Heart left ventricle (tissue), 16 donors: ENCODE results near the gene HSD17B1. TPM values are rescaled to one million over a fixed set of nuclear protein-coding genes. Genes with fewer than 3 reads are reported as not detected.
"Not testable (repeated sequence)": the region's sequence is repeated elsewhere in the genome, so short reads cannot be mapped to it uniquely, and the experiment has no call there.

Experiments
- ATAC-seq, 4 donors: fragments of 200-7000 bp; cut with Tn5 transposase; one replicate each; pipeline ENCODE4 v1.9.1; 2020 to 2022; ENCODE audit warnings: moderate library complexity in 4 of 4, mild to moderate bottlenecking in 3 of 4, moderate number of reproducible peaks in 1 of 4
- DNase-seq, 5 donors: peaks; one replicate each; pipeline ENCODE4 v3.0.0-alpha.2; 2020
- H3K27ac ChIP-seq, 12 donors: fragments of 200-600 bp; sonication (generic) in 4 of 12; one replicate each; pipeline versions ENCODE4 v1.5.0 to v1.8.0; 2016 to 2022; ENCODE audit warnings: mild to moderate bottlenecking in 2 of 12
- H3K27me3 ChIP-seq, 9 donors: fragments of 200-600 bp; sonication (generic) in 2 of 9; one replicate each; pipeline versions ENCODE4 v1.5.1 to v1.8.0; 2016 to 2022; ENCODE audit warnings: mild to moderate bottlenecking in 3 of 9
- H3K36me3 ChIP-seq, 9 donors: fragments of 200-600 bp; sonication (generic) in 2 of 9; one replicate each; pipeline versions ENCODE4 v1.5.0 to v1.8.0; 2018 to 2022; ENCODE audit warnings: mild to moderate bottlenecking in 2 of 9
- H3K4me1 ChIP-seq, 12 donors: fragments of 200-600 bp; sonication (generic) in 4 of 12; one replicate each; pipeline versions ENCODE4 v1.5.0 to v1.8.0; 2016 to 2022; ENCODE audit warnings: mild to moderate bottlenecking in 3 of 12
- H3K4me3 ChIP-seq, 12 donors: fragments of 200-600 bp; sonication (generic) in 4 of 12; one replicate each; pipeline versions ENCODE4 v1.5.0 to v1.8.0; 2017 to 2022; ENCODE audit warnings: mild to moderate bottlenecking in 9 of 12, moderate library complexity in 4 of 12
- H3K9me3 ChIP-seq, 12 donors: fragments of 200-600 bp; sonication (generic) in 4 of 12; one replicate each; pipeline versions ENCODE4 v1.5.0 to v1.8.0; 2016 to 2022; ENCODE audit warnings: mild to moderate bottlenecking in 1 of 12
- CTCF ChIP-seq, 12 donors: fragments of 200-600 bp; sonication (generic) in 4 of 12; IDR thresholded peaks; one replicate each; pipeline versions ENCODE4 v1.5.0 to v1.8.0; 2018 to 2022; ENCODE audit warnings: antibody characterized with exemption in 12 of 12, mild to moderate bottlenecking in 5 of 12
- POLR2A ChIP-seq, 2 donors: fragments of 450-650 bp; IDR thresholded peaks; one replicate each; pipeline ENCODE4 v1.6.1; 2017; ENCODE audit warnings: antibody characterized with exemption in 2 of 2, mild to moderate bottlenecking in 2 of 2, moderate library complexity in 2 of 2
- WGBS, 4 donors: extraction: QIAGEN DNeasy Blood & Tissue Kit in 2 of 4; methylation state at CpG; one replicate each; pipeline versions ENCODE4 v1.1.5 to v1.1.7; 2013 to 2018; 5-methylcytosine and 5-hydroxymethylcytosine counted together
- intact Hi-C, 10 donors: fragments of 100-400 bp; cut with DNase I; formaldehyde crosslinking; loops; one replicate each; pipeline versions ENCODE4 v1.11.1 to v1.14.2; 2022
- long read RNA-seq, 3 donors: library from polyadenylated mRNA; unstranded; transcript quantifications; one replicate each; pipeline ENCODE4 v2.0.0, GENCODE V29; 2020 to 2021
- polyA plus RNA-seq, 2 donors: library from polyadenylated mRNA; stranded (reverse); fragments of 200-250 nt; gene quantifications; one replicate each; pipeline ENCODE4 v1.2.3, GENCODE V29; 2013
- total RNA-seq, 9 donors: library from RNA; depleted of rRNA in 2 of 9; stranded (reverse); fragments of >200 nt in 2 of 9; fragmentation: NEBNext Ultra II Directional in 3 of 9; extraction: Animal tissue kit (Norgen Biotek cat#: 25700) in 3 of 9; gene quantifications; one replicate each; pipeline versions ENCODE4 v1.1.0 to v1.2.4, GENCODE V29; 2016 to 2023
- donor health status: ischemic (EF 13 %, LVEDD 7.1; RV severe dilation, severe dysfunction).
- donor health status: healthy with polysubstance abuse.
- donor health status: DM: no; HTN: yes; CAD: no.
- donor health status: DM: no; HTN: no; CAD: no.
- donor health status: ischemic (EF 25% LVEDD 6.9; RV normal size, moderate dysfunction).
- donor health status: ischemic (EF 25% LVEDD 5.7; RV mildly dilated, moderate dysfunction).
- donor health status: healthy.
- donor health status: DM: yes; HTN: yes; CAD: no.
- donor health status: ischemic (EF 35%, LVEDD 5.7; RV mildly dilated, moderate dysfunction).
- donor health status: nonischemic (EF 11% LVEDD 7.7; RV severe dilation, severe dysfunction).
- donor health status: DM: yes; HTN: yes; CAD: no.
- donor health status: PGD.
- donor health status: ischemic (EF 29% LVEDD 5.4; RV normal size, mild dysfunction).
- donor health status: nonischemic (EF 23%, LVEDD 6.1; RV moderate dilation, normal function).

HSD17B1 gene
- total RNA-seq (1 to 10 TPM in 3 of 9 donors, under 1 TPM in 5, not detected in 1; 0.32 to 1.7 (median 0.97) TPM), polyA plus RNA-seq (1 to 10 TPM; 1.2 to 1.8 TPM)
- long read RNA-seq, donor 1, partial matches to known transcripts: 2 of 2 reads
- long read RNA-seq, donor 1, other reads (novel, unspliced or antisense): 0 of 2 reads
- long read RNA-seq, donor 2: 0 reads
- long read RNA-seq, donor 3, partial matches to known transcripts: 2 of 3 reads
- long read RNA-seq, donor 3, other reads (novel, unspliced or antisense): 1 of 3 reads

- intact Hi-C loops, ATAC-seq, H3K9me3 ChIP-seq, H3K27me3 ChIP-seq, DNase-seq, H3K36me3 ChIP-seq: not testable (repeated sequence)
- Histone ChIP-seq H3K27ac (peak within 1 kb of the TSS in 8 of 12 donors; percentile 84 to 97 (median 90)), H3K4me1 (peaks cover 0 to 39% (median 22%) of the 10 kb centered on the region in 12 donors), H3K4me3 (peak within 1 kb of the TSS in 10 of 12 donors; percentile 68 to 98 (median 87))
- 85 to 95% (median 88%) methylated on average over 14 to 15 of the region's 15 CpGs for WGBS, 4 donors
Observed at GRCh38 chr17:42552736-42553135, at the start of gene HSD17B1. Gene HSD17B1, plus strand, starts transcription at chr17:42552923. Its CDS starts 11 bp downstream, at chr17:42552934.

- no peaks in the 10 kb centered on the region for H3K4me1 ChIP-seq
- intact Hi-C loops: no loop called here
- H3K27me3 ChIP-seq: no peaks in the 10 kb centered on the region
- DNase-seq: no peak
- no peak overlapping the region for H3K27ac ChIP-seq
- peaks cover 0 to 100% (median 98%) of the 10 kb centered on the region in 9 donors for H3K36me3 ChIP-seq
- no peak for ATAC-seq
- TF ChIP-seq POLR2A (IDR thresholded peaks at IDR 0.05) (no peak), CTCF (IDR thresholded peaks at IDR 0.05) (no peak)
- no peaks in the 10 kb centered on the region for H3K9me3 ChIP-seq
- WGBS, 4 donors: 91 to 100% (median 97%) methylated on average over 1 of the region's 1 CpG
- H3K4me3 ChIP-seq: no peak overlapping the region
Observed at GRCh38 chr17:42502926-42503325, 49.8 kb upstream of the HSD17B1 start.

GRCh38 chr17:42507671-42508070 is 45.1 kb upstream of the HSD17B1 start:
- Histone ChIP-seq H3K36me3 (peaks cover 0 to 92% (median 77%) of the 10 kb centered on the region in 9 donors), H3K4me1 (peaks cover 0 to 10% (median 6%) of the 10 kb centered on the region in 12 donors), H3K27me3 (no peaks in the 10 kb centered on the region), H3K4me3 (no peak overlapping the region), H3K27ac (no peak overlapping the region), H3K9me3 (no peaks in the 10 kb centered on the region)
- intact Hi-C loops: loop anchor here in 2 of 10 donors (2.0 to 5.0 kb wide), 2 partner anchors 13 to 40 kb away; no protein-coding TSS in a partner anchor
- WGBS, 4 donors: 89 to 97% (median 94%) methylated on average over 4 of the region's 4 CpGs
- no peak for ATAC-seq
- no peak for DNase-seq
- TF ChIP-seq POLR2A (IDR thresholded peaks at IDR 0.05) (no peak), CTCF (IDR thresholded peaks at IDR 0.05) (no peak)

- no peak for DNase-seq
- no peak for TF ChIP-seq CTCF (IDR thresholded peaks at IDR 0.05)
- no peak for TF ChIP-seq POLR2A (IDR thresholded peaks at IDR 0.05)
- peaks cover 0 to 87% (median 68%) of the 10 kb centered on the region in 9 donors for H3K36me3 ChIP-seq
- no peak overlapping the region for H3K4me3 ChIP-seq
- peak in 1 of 4 donors; percentile 35 for ATAC-seq
- peaks cover 0 to 19% (median 7%) of the 10 kb centered on the region in 12 donors for H3K4me1 ChIP-seq
- WGBS, 4 donors: 74 to 78% (median 78%) methylated on average over 12 of the region's 12 CpGs
- intact Hi-C loops: loop anchor here in 2 of 10 donors (2.0 to 5.0 kb wide), 2 partner anchors 14 to 41 kb away; no protein-coding TSS in a partner anchor
- no peak overlapping the region for H3K27ac ChIP-seq
- no peaks in the 10 kb centered on the region for H3K27me3 ChIP-seq
- H3K9me3 ChIP-seq: no peaks in the 10 kb centered on the region
Observed at GRCh38 chr17:42508426-42509165, 44.1 kb upstream of the HSD17B1 start.
